Measurements from ENCODE around the gene FAM200C. TPM values are rescaled to one million over a fixed set of nuclear protein-coding genes. Genes with fewer than 3 reads are reported as not detected.

The FAM200C gene
- total and polyA plus RNA-seq, 2 experiments from 2014 or later, result 3.0 to 5.3 TPM

DNA sequence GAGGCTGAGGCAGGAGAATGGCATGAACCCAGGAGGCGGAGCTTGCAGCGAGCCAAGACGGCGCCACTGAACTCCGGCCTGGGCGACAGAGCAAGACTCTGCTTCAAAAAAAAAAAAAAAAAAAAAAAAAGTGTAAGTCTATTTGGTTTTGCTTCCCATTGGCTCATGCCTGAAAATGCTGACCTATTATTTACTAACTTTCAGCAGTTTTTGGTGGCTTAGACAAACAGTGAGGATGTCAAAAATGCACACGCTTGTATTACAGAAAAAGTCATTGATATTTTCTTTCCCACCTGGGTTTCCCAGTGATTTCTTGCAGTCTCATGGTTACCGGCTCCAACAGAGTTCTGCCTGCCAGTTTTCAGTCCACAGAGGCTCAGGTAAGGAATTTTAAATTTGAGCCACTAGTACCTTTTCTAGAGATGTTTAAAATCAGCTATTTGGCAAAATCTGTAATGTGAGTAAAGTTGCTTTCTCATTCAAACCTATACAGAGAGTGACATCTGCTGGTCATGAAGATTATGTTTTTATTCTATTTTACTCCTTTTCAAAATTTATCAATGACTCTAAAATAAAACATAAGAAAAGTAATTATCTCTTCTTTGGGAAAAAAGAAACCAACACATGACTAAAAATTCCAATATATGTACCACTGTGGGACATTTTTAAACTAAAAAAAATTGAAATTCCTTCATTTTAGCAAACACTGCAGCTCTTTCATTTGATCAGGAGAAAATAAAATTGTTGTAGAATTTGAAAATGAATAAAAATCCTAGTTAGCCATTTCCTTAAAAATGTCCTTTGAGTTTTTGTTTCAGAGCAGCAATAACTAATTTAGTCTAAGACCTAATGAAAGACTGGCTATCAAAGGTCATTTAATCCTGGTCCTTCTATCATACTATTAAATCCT is 8.8 kb downstream of the FAM200C start:
- 90% methylated on average over 8 of the region's 8 CpGs for WGBS (ENCODE audit: low lambda C conversion rate, missing lambda C conversion rate)
- Histone ChIP-seq H3K4me2 (no peak overlapping the region), H3K79me2 (peaks cover under 1% of the 10 kb centered on the region)

DNA sequence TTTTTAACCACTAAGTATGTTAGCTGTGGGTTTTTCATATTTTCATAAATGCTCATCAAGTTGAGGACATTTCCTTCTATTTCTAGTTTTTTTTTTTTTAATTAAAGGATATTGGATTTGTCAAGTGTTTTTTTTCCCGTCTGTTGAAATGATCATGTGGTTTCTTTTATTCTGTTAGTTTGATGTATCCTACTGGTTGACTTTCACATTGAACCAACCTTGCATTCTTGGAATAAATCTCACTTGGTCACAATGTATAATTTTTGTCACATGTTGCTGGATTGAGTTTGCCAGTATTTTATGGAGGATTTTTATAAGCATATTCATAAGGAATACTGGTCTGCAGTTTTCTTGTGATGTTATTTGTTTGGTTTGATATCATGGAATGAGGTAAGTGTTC is 12.4 kb downstream of the FAM200C start:
- no peaks in the 10 kb centered on the region for H3K27me3 ChIP-seq
- no peaks in the 10 kb centered on the region for H3K36me3 ChIP-seq (replicated peaks; ENCODE audit: insufficient read depth, low read depth)
- no peak overlapping the region for H3K4me2 ChIP-seq
- H3K9me3 ChIP-seq (ENCODE audit: low read depth), result no peaks in the 10 kb centered on the region
- no peak overlapping the region for H2AFZ ChIP-seq
- no peaks in the 10 kb centered on the region for H3K79me2 ChIP-seq
- H4K20me1 ChIP-seq (ENCODE audit: insufficient read depth, poor library complexity, severe bottlenecking), result no peaks in the 10 kb centered on the region
- DNase-seq (ENCODE audit: low spot score), result no peak
- H3K4me3 ChIP-seq, result no peak overlapping the region
- no peak for TF ChIP-seq EZH2phosphoT487 (IDR thresholded peaks at IDR 0.05; ENCODE audit: low read depth, severe bottlenecking, unreplicated experiment)
- no peak for TF ChIP-seq EZH2 (IDR thresholded peaks at IDR 0.05; ENCODE audit: borderline replicate concordance)
- TF ChIP-seq, protein P1, sequence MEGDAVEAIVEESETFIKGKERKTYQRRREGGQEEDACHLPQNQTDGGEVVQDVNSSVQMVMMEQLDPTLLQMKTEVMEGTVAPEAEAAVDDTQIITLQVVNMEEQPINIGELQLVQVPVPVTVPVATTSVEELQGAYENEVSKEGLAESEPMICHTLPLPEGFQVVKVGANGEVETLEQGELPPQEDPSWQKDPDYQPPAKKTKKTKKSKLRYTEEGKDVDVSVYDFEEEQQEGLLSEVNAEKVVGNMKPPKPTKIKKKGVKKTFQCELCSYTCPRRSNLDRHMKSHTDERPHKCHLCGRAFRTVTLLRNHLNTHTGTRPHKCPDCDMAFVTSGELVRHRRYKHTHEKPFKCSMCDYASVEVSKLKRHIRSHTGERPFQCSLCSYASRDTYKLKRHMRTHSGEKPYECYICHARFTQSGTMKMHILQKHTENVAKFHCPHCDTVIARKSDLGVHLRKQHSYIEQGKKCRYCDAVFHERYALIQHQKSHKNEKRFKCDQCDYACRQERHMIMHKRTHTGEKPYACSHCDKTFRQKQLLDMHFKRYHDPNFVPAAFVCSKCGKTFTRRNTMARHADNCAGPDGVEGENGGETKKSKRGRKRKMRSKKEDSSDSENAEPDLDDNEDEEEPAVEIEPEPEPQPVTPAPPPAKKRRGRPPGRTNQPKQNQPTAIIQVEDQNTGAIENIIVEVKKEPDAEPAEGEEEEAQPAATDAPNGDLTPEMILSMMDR (IDR thresholded peaks at IDR 0.05; ENCODE audit: poor library complexity), result no peak
- H3K9me2 ChIP-seq (replicated peaks; ENCODE audit: insufficient read depth), result no peaks in the 10 kb centered on the region
- H3K4me1 ChIP-seq (ENCODE audit: insufficient read depth), result no peaks in the 10 kb centered on the region
- H3K27ac ChIP-seq, result no peak overlapping the region
- WGBS (ENCODE audit: low lambda C conversion rate, missing lambda C conversion rate), result 100% methylated on average over 1 of the region's 1 CpG

More for the DNA sequence above, 8.8 kb downstream of the FAM200C start:
- no peaks in the 10 kb centered on the region for H3K4me1 ChIP-seq (ENCODE audit: insufficient read depth)
- no peaks in the 10 kb centered on the region for H3K27me3 ChIP-seq
- TF ChIP-seq EZH2phosphoT487 (IDR thresholded peaks at IDR 0.05; ENCODE audit: low read depth, severe bottlenecking, unreplicated experiment) (no peak), EZH2 (IDR thresholded peaks at IDR 0.05; ENCODE audit: borderline replicate concordance) (no peak)
- TF ChIP-seq, protein P1 (IDR thresholded peaks at IDR 0.05; ENCODE audit: poor library complexity), result peak; percentile 70
- no peaks in the 10 kb centered on the region for H3K36me3 ChIP-seq (replicated peaks; ENCODE audit: insufficient read depth, low read depth)
- no peak overlapping the region for H3K4me3 ChIP-seq
- H3K9me2 ChIP-seq (replicated peaks; ENCODE audit: insufficient read depth), result no peaks in the 10 kb centered on the region
- no peak overlapping the region for H2AFZ ChIP-seq
- no peak overlapping the region for H3K27ac ChIP-seq
- peak; percentile 26 for DNase-seq (ENCODE audit: low spot score)
- no peaks in the 10 kb centered on the region for H3K9me3 ChIP-seq (ENCODE audit: low read depth)
- H4K20me1 ChIP-seq (ENCODE audit: insufficient read depth, poor library complexity, severe bottlenecking), result no peaks in the 10 kb centered on the region

DNA sequence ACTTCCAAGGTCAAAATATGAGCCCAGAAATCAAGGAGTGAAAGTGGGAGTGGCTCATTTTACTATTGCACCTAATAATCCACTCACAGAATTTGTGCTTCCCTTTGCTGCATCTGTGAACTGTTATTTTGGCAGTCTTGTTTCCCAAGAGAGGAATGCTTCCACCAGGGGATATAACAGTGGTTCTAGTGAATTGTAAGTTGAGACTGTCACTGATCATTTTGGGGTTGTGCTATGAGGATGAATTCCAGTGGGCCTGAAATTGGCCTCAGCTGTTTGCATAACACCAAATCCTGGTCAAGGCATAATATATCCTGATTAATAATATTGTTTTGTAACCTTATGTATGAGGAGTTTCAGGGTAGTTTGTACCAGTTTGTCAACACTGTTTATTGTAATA is 14.4 kb downstream of the FAM200C start:
- no peak overlapping the region for H3K27ac ChIP-seq
- H3K4me3 ChIP-seq, result no peak overlapping the region
- H3K36me3 ChIP-seq (replicated peaks; ENCODE audit: insufficient read depth, low read depth), result no peaks in the 10 kb centered on the region
- no peaks in the 10 kb centered on the region for H3K9me2 ChIP-seq (replicated peaks; ENCODE audit: insufficient read depth)
- no peak for DNase-seq (ENCODE audit: low spot score)
- no peaks in the 10 kb centered on the region for H4K20me1 ChIP-seq (ENCODE audit: insufficient read depth, poor library complexity, severe bottlenecking)
- no peaks in the 10 kb centered on the region for H3K4me1 ChIP-seq (ENCODE audit: insufficient read depth)
- no peak overlapping the region for H3K4me2 ChIP-seq
- no peaks in the 10 kb centered on the region for H3K27me3 ChIP-seq
- TF ChIP-seq EZH2 (IDR thresholded peaks at IDR 0.05; ENCODE audit: borderline replicate concordance) (no peak), EZH2phosphoT487 (IDR thresholded peaks at IDR 0.05; ENCODE audit: low read depth, severe bottlenecking, unreplicated experiment) (no peak)
- TF ChIP-seq, protein P1 (IDR thresholded peaks at IDR 0.05; ENCODE audit: poor library complexity), result no peak
- no peak overlapping the region for H2AFZ ChIP-seq
- no peaks in the 10 kb centered on the region for H3K79me2 ChIP-seq
- H3K9me3 ChIP-seq (ENCODE audit: low read depth), result no peaks in the 10 kb centered on the region

Data from hepatocyte (in vitro differentiated cells).